Heart right ventricle (tissue), 16 donors: ENCODE measurements around the gene PCCA. TPM values are rescaled to one million over a fixed set of nuclear protein-coding genes. Genes with fewer than 3 reads are reported as not detected.

Source experiments
- ATAC-seq, 8 donors: fragments of 200-7000 bp; cut with Tn5 transposase; one replicate each; pipeline ENCODE4 v1.9.1; 2020; ENCODE audit warnings: mild to moderate bottlenecking in 8 of 8, moderate library complexity in 8 of 8, moderate number of reproducible peaks in 1 of 8
- DNase-seq, 2 donors: peaks; one replicate each; pipeline ENCODE4 v3.0.0-alpha.2; 2020
- H3K27ac ChIP-seq, 10 donors: fragments of 200-600 bp; sonication (generic) in 2 of 10; one replicate each; pipeline versions ENCODE4 v1.5.0 to v1.8.0; 2020 to 2022; ENCODE audit warnings: mild to moderate bottlenecking in 3 of 10
- H3K27me3 ChIP-seq, 7 donors: fragments of 200-600 bp; one replicate each; pipeline ENCODE4 v1.8.0; 2021 to 2022; ENCODE audit warnings: mild to moderate bottlenecking in 2 of 7
- H3K36me3 ChIP-seq, 9 donors: fragments of 200-600 bp; sonication (generic) in 1 of 9; one replicate each; pipeline versions ENCODE4 v1.5.0 to v1.8.0; 2020 to 2022; ENCODE audit warnings: mild to moderate bottlenecking in 2 of 9
- H3K4me1 ChIP-seq, 9 donors: fragments of 200-600 bp; sonication (generic) in 1 of 9; one replicate each; pipeline versions ENCODE4 v1.5.0 to v1.8.0; 2020 to 2022; ENCODE audit warnings: mild to moderate bottlenecking in 4 of 9
- H3K4me3 ChIP-seq, 10 donors: fragments of 200-600 bp; sonication (generic) in 2 of 10; one replicate each; pipeline versions ENCODE4 v1.5.0 to v1.8.0; 2020 to 2022; ENCODE audit warnings: mild to moderate bottlenecking in 7 of 10, moderate library complexity in 2 of 10
- H3K9me3 ChIP-seq, 11 donors: fragments of 200-600 bp in 10 of 11; sonication (generic) in 2 of 11; one replicate each; pipeline versions ENCODE4 v1.5.0 to v1.8.0; 2013 to 2022; ENCODE audit warnings: mild to moderate bottlenecking in 2 of 11, control low read depth in 1 of 11, moderate library complexity in 1 of 11
- WGBS, 2 donors: extraction: QIAGEN DNeasy Blood & Tissue Kit; methylation state at CpG; one replicate each; pipeline ENCODE4 v1.1.7; 2013; ENCODE audit warnings: inconsistent platforms in 1 of 2; 5-methylcytosine and 5-hydroxymethylcytosine counted together
- intact Hi-C, 10 donors: fragments of 100-400 bp; cut with DNase I; formaldehyde crosslinking; loops; one replicate each; pipeline versions ENCODE4 v1.11.1 to v1.14.2; 2022
- polyA plus RNA-seq, 2 donors: library from polyadenylated mRNA; stranded (reverse); fragments of 200-250 nt; gene quantifications; one replicate each; pipeline ENCODE4 v1.2.3, GENCODE V29; 2013
- total RNA-seq, 10 donors: library from RNA; stranded (reverse); fragmentation: NEBNext Ultra II Directional in 3 of 10; extraction: Animal tissue kit (Norgen Biotek cat#: 25700) in 3 of 10; gene quantifications; one replicate each; pipeline versions ENCODE4 v1.2.1 to v1.2.4, GENCODE V29; 2021 to 2023
- TF ChIP-seq, protein P1 (sequence below), 9 donors: fragments of 200-600 bp; sonication (generic) in 2 of 9; IDR thresholded peaks; one replicate each; pipeline versions ENCODE4 v1.5.0 to v1.8.0; 2021 to 2022; ENCODE audit warnings: antibody characterized with exemption in 9 of 9, mild to moderate bottlenecking in 5 of 9, moderate library complexity in 1 of 9
- donor health status: Arrhythmogenic right ventricular cardiomyopathy.
- donor health status: ischemic (EF 13 %, LVEDD 7.1; RV severe dilation, severe dysfunction).
- donor health status: healthy with polysubstance abuse.
- donor health status: DM: no; HTN: yes; CAD: no.
- donor health status: DM: no; HTN: no; CAD: no.
- donor health status: ischemic (EF 25% LVEDD 6.9; RV normal size, moderate dysfunction).
- donor health status: ischemic (EF 25% LVEDD 5.7; RV mildly dilated, moderate dysfunction).
- donor health status: healthy.
- donor health status: DM: yes; HTN: yes; CAD: no.
- donor health status: Ischemic cardiomyopathy.
- donor health status: ischemic (EF 35%, LVEDD 5.7; RV mildly dilated, moderate dysfunction).
- donor health status: nonischemic (EF 11% LVEDD 7.7; RV severe dilation, severe dysfunction).
- donor health status: DM: yes; HTN: yes; CAD: no.
- donor health status: PGD.
- donor health status: ischemic (EF 29% LVEDD 5.4; RV normal size, mild dysfunction).
- donor health status: nonischemic (EF 23%, LVEDD 6.1; RV moderate dilation, normal function).

The PCCA gene
- total and polyA plus RNA-seq, 12 donors = 21.2 to 71.9 (median 60.7) TPM

DNA sequence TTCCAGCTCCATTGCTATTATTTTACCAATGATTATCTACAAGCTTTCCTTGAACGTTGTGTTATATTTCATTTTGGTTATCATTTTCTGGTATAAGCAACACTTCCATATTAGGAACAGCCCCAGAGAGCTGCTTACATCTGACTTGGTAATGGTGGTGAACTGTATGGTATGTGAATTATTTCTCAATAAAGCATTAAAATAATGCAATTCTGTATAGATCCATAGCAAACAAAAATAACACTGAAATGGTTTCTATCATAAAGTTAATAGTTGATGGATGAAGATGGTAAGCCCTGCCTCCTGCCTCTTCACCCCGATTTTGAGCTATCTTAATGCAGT, 472.2 kb downstream of the PCCA start:
- 83 to 88% methylated on average over 2 of the region's 2 CpGs for WGBS, 2 donors
- intact Hi-C loops = no loop called here
- no peaks in the 10 kb centered on the region for H3K4me1 ChIP-seq
- TF ChIP-seq, protein P1, sequence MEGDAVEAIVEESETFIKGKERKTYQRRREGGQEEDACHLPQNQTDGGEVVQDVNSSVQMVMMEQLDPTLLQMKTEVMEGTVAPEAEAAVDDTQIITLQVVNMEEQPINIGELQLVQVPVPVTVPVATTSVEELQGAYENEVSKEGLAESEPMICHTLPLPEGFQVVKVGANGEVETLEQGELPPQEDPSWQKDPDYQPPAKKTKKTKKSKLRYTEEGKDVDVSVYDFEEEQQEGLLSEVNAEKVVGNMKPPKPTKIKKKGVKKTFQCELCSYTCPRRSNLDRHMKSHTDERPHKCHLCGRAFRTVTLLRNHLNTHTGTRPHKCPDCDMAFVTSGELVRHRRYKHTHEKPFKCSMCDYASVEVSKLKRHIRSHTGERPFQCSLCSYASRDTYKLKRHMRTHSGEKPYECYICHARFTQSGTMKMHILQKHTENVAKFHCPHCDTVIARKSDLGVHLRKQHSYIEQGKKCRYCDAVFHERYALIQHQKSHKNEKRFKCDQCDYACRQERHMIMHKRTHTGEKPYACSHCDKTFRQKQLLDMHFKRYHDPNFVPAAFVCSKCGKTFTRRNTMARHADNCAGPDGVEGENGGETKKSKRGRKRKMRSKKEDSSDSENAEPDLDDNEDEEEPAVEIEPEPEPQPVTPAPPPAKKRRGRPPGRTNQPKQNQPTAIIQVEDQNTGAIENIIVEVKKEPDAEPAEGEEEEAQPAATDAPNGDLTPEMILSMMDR (IDR thresholded peaks at IDR 0.05) = no peak
- ATAC-seq (no peak), DNase-seq (no peak)
- H3K4me3 ChIP-seq = no peak overlapping the region
- H3K9me3 ChIP-seq = peaks cover 0 to 9% (median 0%) of the 10 kb centered on the region in 11 donors
- no peak overlapping the region for H3K27ac ChIP-seq
- no peaks in the 10 kb centered on the region for H3K27me3 ChIP-seq
- no peaks in the 10 kb centered on the region for H3K36me3 ChIP-seq

DNA sequence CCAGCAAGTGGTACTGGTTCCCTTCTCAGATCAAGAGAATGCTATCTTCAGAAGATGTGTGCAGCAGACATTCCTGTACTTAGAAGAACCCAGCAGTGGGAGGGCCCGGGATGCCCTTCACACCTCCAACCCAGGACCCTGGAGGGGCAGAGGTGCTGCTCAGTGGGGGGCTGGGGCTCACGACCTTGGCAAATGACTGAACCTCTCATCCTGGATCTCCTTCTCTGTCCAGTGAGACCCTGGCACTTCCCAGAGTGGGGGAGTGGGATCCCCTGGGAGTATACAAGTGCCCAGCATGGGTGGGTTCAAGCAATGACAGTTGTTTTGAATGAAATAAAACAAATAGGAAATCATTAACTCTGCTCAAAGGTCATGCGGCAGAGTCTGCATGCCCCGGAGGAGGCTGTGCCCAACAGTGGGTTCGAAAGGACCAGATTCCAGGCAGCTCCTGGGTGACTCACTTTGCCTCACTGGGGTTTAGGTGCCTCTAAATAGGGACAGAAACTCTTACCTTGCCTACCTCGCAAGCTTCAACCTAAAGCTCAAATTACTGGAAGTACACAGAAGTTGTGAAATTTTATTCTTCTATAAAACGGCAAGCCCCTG, 472.8 kb downstream of the PCCA start:
- WGBS, 2 donors = 65 to 69% methylated on average over 7 of the region's 7 CpGs
- intact Hi-C loops = no loop called here
- TF ChIP-seq, protein P1 (IDR thresholded peaks at IDR 0.05) = no peak
- no peak for ATAC-seq
- no peaks in the 10 kb centered on the region for H3K36me3 ChIP-seq
- H3K27ac ChIP-seq = no peak overlapping the region
- no peak for DNase-seq
- no peak overlapping the region for H3K4me3 ChIP-seq
- peaks cover 0 to 9% (median 0%) of the 10 kb centered on the region in 11 donors for H3K9me3 ChIP-seq
- H3K27me3 ChIP-seq = no peaks in the 10 kb centered on the region
- no peaks in the 10 kb centered on the region for H3K4me1 ChIP-seq

DNA sequence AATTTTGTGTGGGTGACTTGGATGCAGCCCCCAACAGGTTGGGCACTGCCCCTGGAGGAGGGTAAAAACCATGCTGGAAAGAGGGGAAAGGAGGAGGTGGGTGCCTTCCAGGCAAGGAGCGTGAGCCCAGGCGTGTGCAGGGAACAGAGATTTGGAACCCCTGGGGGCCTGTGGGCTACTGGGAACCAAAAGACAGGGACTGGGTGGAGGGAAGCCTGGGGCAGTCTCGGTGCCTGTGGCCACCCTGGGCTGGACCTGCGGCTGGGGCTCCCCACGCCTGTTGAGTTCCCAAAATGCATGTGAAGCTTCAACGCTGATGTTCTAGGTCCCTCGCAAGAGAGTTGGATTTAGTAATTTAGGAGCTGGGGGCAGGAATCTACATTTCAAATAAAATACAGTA, 474.9 kb downstream of the PCCA start:
- TF ChIP-seq, protein P1 (IDR thresholded peaks at IDR 0.05) = no peak
- DNase-seq (no peak), ATAC-seq (no peak)
- WGBS, 2 donors = 93 to 96% methylated on average over 7 of the region's 7 CpGs
- Histone ChIP-seq H3K27me3 (no peaks in the 10 kb centered on the region), H3K4me3 (no peak overlapping the region), H3K36me3 (no peaks in the 10 kb centered on the region), H3K4me1 (no peaks in the 10 kb centered on the region), H3K27ac (no peak overlapping the region), H3K9me3 (peaks cover 0 to 9% (median 0%) of the 10 kb centered on the region in 11 donors)
- intact Hi-C loops = no loop called here

DNA sequence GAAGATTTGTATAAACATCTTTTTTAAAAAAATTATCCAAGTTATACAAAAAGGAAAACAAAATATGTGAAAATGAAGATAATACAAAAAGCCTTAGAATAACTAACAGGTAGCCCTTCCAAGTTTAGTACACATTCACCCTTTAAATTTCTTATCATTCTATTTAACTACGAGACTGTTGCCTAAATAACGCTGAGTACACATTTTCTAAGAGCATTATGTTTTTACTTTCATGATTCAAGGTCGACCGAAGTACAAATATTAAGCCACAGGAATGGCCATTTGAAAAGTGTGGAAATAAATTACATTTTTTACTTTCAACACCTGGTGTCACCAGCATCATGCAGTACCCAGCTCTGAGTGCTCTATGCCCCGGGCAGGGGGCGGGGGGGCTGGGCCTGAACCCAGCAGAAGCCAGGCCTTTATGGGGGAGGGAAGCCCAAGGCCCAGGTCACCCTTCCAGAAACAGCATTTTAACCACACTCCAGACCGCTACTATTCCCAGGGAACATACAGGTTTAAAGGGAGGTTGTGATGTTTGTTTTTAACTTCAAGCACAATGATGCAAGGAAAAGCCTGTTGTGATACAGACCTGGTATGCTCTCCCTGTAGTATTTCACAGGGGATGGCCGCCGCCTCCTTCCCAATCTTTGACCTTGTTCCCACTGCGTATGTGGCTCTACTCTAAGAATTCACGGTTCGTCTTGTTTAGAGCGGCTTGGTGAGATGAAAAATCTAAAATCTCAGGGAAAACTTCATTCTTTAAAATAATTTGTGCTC, 475.7 kb downstream of the PCCA start:
- intact Hi-C loops = no loop called here
- H3K27me3 ChIP-seq = no peaks in the 10 kb centered on the region
- no peak overlapping the region for H3K27ac ChIP-seq
- 83 to 84% methylated on average over 13 of the region's 13 CpGs for WGBS, 2 donors
- H3K9me3 ChIP-seq = peaks cover 0 to 9% (median 0%) of the 10 kb centered on the region in 11 donors
- no peak overlapping the region for H3K4me3 ChIP-seq
- H3K4me1 ChIP-seq = no peaks in the 10 kb centered on the region
- DNase-seq (no peak), ATAC-seq (no peak)
- no peaks in the 10 kb centered on the region for H3K36me3 ChIP-seq
- TF ChIP-seq, protein P1 (IDR thresholded peaks at IDR 0.05) = no peak
